Fibroblast of mammary gland (primary cell): ENCODE measurements around the gene FOXO6.

Experiments used
- DNase-seq: peaks from one replicate; pipeline ENCODE4 v3.0.0-alpha.2; 2010; ENCODE audit warnings: low read depth
- H3K4me3 ChIP-seq: 2 replicates; pipeline ENCODE4 v1.5.1; 2011; ENCODE audit warnings: low read depth, mild to moderate bottlenecking, low read length, moderate library complexity; ENCODE audit not compliant: control insufficient read depth
- TF ChIP-seq, protein P1 (sequence below): conservative IDR thresholded peaks from 2 replicates; pipeline ENCODE4 v1.5.1; 2011; ENCODE audit warnings: low read depth, low read length, inconsistent platforms; ENCODE audit not compliant: control insufficient read depth, insufficient read depth

FOXO6 gene

DNA sequence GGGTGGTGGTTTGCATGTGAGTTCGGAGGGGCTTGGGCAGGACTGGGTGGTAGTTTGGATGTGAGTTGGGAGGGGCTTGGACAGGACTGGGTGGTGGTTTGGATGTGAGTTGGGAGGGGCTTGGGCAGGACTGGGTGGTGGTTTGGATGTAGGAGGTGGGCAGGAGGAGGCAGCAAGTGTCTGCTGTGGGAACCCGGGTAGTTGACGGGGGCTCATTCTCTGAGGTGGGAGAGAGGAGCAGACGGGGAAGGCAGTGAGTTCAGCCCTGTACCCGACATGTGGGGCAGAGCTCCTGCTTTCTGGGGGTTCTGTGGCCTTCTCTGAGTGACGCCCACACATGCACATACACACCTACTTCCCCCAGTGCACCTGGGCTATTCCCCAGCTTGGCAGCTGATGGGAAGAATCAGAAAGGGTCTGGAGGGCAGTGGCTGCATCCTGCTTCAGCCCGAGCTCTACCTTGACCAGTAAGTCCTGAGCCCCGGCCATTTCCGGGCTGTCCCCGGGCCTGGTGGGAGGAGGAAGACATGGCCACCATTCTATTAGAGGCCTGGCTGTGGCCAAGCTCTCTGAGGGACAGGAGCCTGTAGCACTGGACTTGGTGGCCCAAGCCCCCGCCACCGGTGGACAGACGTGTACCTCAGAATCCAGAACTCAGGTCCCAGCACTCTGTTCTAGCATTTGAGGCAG is 65.1 kb downstream of the FOXO6 start:
- TF ChIP-seq, protein P1, sequence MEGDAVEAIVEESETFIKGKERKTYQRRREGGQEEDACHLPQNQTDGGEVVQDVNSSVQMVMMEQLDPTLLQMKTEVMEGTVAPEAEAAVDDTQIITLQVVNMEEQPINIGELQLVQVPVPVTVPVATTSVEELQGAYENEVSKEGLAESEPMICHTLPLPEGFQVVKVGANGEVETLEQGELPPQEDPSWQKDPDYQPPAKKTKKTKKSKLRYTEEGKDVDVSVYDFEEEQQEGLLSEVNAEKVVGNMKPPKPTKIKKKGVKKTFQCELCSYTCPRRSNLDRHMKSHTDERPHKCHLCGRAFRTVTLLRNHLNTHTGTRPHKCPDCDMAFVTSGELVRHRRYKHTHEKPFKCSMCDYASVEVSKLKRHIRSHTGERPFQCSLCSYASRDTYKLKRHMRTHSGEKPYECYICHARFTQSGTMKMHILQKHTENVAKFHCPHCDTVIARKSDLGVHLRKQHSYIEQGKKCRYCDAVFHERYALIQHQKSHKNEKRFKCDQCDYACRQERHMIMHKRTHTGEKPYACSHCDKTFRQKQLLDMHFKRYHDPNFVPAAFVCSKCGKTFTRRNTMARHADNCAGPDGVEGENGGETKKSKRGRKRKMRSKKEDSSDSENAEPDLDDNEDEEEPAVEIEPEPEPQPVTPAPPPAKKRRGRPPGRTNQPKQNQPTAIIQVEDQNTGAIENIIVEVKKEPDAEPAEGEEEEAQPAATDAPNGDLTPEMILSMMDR = no peak
- DNase-seq = no peak
- no peak overlapping the region for H3K4me3 ChIP-seq

DNA sequence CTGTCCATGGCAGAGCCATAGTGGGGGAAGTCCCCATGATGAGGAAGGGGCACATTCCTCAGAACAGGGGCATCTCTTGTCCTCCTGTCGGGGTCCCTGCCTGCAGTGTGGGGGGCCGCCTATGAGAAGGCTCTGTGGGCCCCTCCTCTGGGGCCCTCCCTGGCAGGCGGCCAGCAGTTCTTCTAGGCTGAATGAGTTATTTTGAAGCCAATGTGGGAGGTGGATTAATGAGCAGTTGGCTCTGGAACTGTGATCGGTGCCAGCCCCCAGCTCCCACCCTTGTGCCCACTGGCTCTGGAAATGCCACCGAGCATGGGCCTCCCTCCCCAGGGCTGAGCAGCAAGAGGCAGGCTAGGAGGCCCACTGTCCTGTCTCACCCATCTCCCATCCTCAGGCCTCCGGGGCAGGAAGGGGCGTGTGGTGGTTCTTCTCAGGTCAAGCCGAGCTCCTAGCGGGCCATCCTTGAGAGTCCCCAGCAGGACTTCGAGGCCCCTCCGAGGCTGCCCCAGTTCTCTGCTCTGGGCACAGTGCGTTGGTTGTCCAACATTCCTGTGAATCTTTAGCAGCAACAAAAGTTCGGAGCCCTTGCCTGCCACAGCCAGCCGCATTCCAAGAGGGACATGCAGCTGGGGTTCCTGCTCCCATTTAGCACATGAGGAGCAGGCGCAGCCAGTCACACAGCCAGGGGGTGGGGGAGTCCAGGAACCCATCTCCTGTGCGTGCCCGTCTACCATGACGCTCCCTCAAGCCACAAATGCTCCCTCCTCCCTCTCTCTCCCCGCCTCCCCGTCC is 66.1 kb downstream of the FOXO6 start:
- TF ChIP-seq, protein P1 = no peak
- H3K4me3 ChIP-seq = no peak overlapping the region
- DNase-seq = no peak

DNA sequence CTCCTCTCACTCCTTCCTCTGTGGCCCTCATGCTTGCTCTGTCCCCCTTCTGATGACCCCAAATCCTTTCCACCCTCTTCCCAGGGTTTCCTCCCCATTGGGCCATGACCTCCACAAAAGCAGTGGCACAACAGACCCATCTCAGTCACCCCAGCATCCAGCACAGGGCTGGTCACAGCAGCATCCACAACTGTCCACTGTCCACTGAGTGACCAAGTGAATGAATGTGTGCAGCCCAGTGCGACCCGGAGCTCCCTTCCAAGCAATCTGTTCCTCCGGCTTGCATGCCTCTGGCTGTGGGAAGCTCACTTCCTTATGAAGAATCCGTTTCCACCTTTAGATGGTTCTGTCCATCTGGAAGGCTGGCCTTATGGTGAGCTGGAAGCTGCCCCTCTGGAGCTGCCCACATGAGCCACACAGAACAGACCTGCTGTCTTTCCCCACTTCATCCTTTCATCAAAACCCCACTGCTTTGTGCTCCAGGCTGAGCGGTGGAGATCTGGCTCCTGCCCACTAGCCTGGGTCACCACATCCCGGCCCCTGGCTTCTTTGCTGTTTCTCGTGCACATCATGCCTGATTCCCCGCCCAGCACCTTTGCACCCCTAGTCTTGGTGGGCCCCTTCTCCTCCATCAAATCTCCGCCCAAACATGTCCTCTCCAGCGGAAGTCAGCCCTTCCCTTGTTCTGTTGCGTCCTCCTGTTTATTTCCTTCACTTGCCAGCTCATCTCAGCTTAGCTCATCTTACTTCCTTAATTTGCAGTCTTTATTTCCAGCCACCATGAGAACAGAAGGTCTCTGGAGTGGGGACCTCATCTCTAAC is 66.9 kb downstream of the FOXO6 start:
- TF ChIP-seq, protein P1 = no peak
- H3K4me3 ChIP-seq = no peak overlapping the region
- DNase-seq = no peak

DNA sequence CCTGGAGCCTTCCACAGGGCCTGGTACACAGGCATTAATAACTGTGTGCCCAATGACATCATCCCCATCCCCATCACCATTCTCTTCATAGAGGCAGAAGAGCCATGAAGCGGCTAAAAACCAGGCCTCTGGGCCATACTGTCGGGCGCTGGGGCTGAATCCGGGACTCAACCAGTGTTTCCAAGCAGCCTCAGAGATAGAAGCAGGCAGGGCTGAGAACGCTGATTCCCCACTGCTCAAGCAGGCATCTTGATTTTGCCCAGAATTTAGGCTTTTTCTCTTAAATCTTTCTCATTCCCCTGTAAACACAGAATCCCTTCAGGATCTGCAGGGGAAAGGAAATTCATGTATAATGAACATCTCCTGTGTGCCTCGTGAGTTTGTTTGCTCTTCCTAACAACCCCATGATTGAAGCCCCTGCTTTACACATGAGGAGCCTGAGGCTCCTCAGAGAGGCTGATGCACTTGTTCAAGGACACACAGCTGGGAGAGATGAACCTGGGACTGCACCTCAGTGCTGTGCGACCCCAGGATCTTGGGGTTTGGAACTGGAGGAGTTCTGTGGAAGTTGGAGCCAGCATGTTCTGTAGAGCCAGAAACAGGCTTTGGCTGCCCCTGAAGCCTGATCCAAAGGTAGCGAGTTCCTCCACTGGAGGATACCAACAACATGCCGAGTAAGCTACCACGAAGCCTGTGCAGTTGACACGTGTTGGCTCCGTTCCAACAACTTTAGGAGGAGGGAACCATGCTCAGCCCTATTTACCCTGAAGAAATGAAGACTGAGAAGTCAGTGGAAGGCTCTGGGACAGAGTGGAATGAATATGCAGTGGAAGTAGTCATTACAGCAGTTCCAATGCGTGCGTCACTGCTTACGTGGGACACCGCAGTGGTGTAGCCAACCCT is 67.8 kb downstream of the FOXO6 start:
- TF ChIP-seq, protein P1 = no peak
- DNase-seq = no peak
- H3K4me3 ChIP-seq = no peak overlapping the region

DNA sequence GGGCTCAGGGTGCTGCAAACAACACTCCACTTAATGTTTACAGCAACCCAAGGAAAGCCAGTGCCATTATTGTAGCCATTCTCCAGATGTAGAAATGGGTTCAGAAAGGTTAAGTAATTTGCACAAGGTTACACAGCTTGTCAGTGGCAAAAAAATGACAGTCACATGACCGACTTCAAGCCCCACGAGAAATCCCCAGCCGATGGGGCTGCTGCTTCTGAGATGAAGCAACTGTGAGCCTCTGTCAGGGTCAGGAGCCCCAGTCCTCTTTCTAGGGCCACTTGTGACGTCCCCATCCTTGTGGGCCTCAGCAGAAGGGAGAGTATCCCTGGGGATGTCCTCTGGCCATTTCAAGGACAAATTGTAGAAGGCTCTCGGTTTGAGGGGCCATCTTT is 68.4 kb downstream of the FOXO6 start:
- H3K4me3 ChIP-seq = no peak overlapping the region
- TF ChIP-seq, protein P1 = no peak
- DNase-seq = no peak

DNA sequence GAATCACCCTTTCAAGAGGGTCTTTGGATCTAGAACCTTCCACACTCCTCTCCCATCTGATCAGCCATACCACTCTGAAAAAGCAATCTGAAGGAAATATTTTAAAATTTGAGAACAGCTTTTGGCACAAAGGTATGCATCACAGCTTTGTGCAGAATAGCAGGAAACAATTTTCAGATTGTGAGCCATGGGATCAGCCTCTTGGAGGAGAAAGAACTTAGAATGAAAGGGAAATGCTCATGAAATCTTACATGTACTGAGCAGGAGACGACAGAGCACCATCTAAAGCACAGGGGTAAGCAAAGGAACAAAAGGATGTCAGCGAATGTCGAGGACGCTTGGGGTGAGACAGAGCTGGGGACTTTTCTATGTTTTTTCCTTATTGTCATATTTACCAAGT is 68.8 kb downstream of the FOXO6 start:
- TF ChIP-seq, protein P1 = no peak
- DNase-seq = no peak

More for the DNA sequence above, 68.8 kb downstream of the FOXO6 start:
- H3K4me3 ChIP-seq = no peak overlapping the region
